Mesenchymal stem cell (in vitro differentiated cells and primary cell): ENCODE data around the gene CFAP92.
A peak's percentile ranks its signal among the peaks of the same experiment; 100 is the strongest.
"Not testable (repeated sequence)": the region's sequence is repeated elsewhere in the genome, so short reads cannot be mapped to it uniquely, and the experiment has no call there.

Experiments used
- DNase-seq: peaks from one replicate; pipeline ENCODE4 v3.0.0-alpha.2; 2013
- H2AFZ ChIP-seq: one replicate; pipeline ENCODE4 v1.6.1; 2013; ENCODE audit warnings: low read depth, mild to moderate bottlenecking, control low read depth, inconsistent platforms, low read length, moderate library complexity
- H2AK5ac ChIP-seq: 2 replicates; pipeline ENCODE4 v1.6.1; 2013; ENCODE audit warnings: low read length, moderate library complexity, mild to moderate bottlenecking, inconsistent platforms; ENCODE audit not compliant: severe bottlenecking
- H2BK120ac ChIP-seq: one replicate; pipeline ENCODE4 v1.6.1; 2013; ENCODE audit warnings: low read depth, mild to moderate bottlenecking, inconsistent platforms, low read length, moderate library complexity
- H2BK12ac ChIP-seq, 2 experiments: one replicate each; pipeline ENCODE4 v1.6.1; 2013; ENCODE audit warnings: inconsistent platforms in 2 of 2, low read length in 2 of 2, mild to moderate bottlenecking in 2 of 2, moderate library complexity in 2 of 2, control low read depth in 1 of 2
- H2BK15ac ChIP-seq: one replicate; pipeline ENCODE4 v1.6.1; 2013; ENCODE audit warnings: mild to moderate bottlenecking, low read depth, inconsistent platforms; ENCODE audit not compliant: poor library complexity, severe bottlenecking
- H2BK5ac ChIP-seq: 2 replicates; pipeline ENCODE4 v1.6.1; 2013; ENCODE audit warnings: low read depth, mild to moderate bottlenecking, low read length, control low read depth, inconsistent platforms; ENCODE audit not compliant: poor library complexity, severe bottlenecking
- H3K14ac ChIP-seq, 2 experiments: one replicate each; pipeline ENCODE4 v1.6.1; 2013; ENCODE audit warnings: inconsistent platforms in 2 of 2, low read length in 2 of 2, control low read depth in 1 of 2, mild to moderate bottlenecking in 1 of 2, moderate library complexity in 1 of 2
- H3K18ac ChIP-seq, 2 experiments: one replicate each; pipeline ENCODE4 v1.6.1; 2013; ENCODE audit warnings: inconsistent platforms in 2 of 2, low read length in 2 of 2, control low read depth in 1 of 2, low read depth in 1 of 2, mild to moderate bottlenecking in 1 of 2
- H3K23ac ChIP-seq, 2 experiments: one replicate each; pipeline ENCODE4 v1.6.1; 2013; ENCODE audit warnings: inconsistent platforms in 2 of 2, low read length in 2 of 2, mild to moderate bottlenecking in 2 of 2, moderate library complexity in 2 of 2, control low read depth in 1 of 2
- H3K27ac ChIP-seq: 2 replicates; pipeline ENCODE4 v1.5.1; 2013; ENCODE audit warnings: mild to moderate bottlenecking, moderate library complexity, low read length, control low read depth, inconsistent platforms; ENCODE audit not compliant: poor library complexity, severe bottlenecking
- H3K27me3 ChIP-seq, 2 experiments: 2 replicates each; pipeline versions ENCODE4 v1.6.1 to v1.7.0; 2013; ENCODE audit warnings: low read length in 2 of 2, mild to moderate bottlenecking in 2 of 2, moderate library complexity in 2 of 2, control low read depth in 1 of 2, inconsistent platforms in 1 of 2; ENCODE audit not compliant: control insufficient read depth in 1 of 2, insufficient read depth in 1 of 2
- H3K36me3 ChIP-seq, 2 experiments: 2 replicates each; pipeline versions ENCODE4 v1.6.1 to v1.7.0; 2013; ENCODE audit warnings: low read length in 2 of 2, control low read depth in 1 of 2, inconsistent platforms in 1 of 2, low read depth in 1 of 2, mild to moderate bottlenecking in 1 of 2; ENCODE audit not compliant: insufficient read depth in 2 of 2, control insufficient read depth in 1 of 2
- H3K4ac ChIP-seq, 2 experiments: one replicate each; pipeline ENCODE4 v1.6.1; 2013; ENCODE audit warnings: inconsistent platforms in 2 of 2, low read length in 2 of 2, mild to moderate bottlenecking in 2 of 2, moderate library complexity in 2 of 2, control low read depth in 1 of 2, low read depth in 1 of 2
- H3K4me1 ChIP-seq: 2 replicates; pipeline ENCODE4 v1.6.1; 2013; ENCODE audit warnings: low read depth, low read length, control low read depth; ENCODE audit not compliant: control insufficient read depth, insufficient read depth
- H3K4me2 ChIP-seq: 2 replicates; pipeline ENCODE4 v1.6.1; 2013; ENCODE audit warnings: low read length, mild to moderate bottlenecking, inconsistent platforms; ENCODE audit not compliant: poor library complexity, severe bottlenecking
- H3K4me3 ChIP-seq, 2 experiments: 2 replicates each; pipeline versions ENCODE4 v1.5.1 to v1.7.0; 2013; ENCODE audit warnings: low read length in 2 of 2, mild to moderate bottlenecking in 2 of 2, control low read depth in 1 of 2, low read depth in 1 of 2; ENCODE audit not compliant: insufficient read depth in 1 of 2
- H3K79me1 ChIP-seq: replicated peaks from 2 replicates; pipeline ENCODE4 v1.6.1; 2013; ENCODE audit warnings: mild to moderate bottlenecking, control low read depth, low read length, inconsistent platforms; ENCODE audit not compliant: poor library complexity, severe bottlenecking
- H3K9ac ChIP-seq: 2 replicates; pipeline ENCODE4 v1.7.0; 2013; ENCODE audit warnings: mild to moderate bottlenecking, low read length, moderate library complexity
- H3K9me3 ChIP-seq: 2 replicates; pipeline ENCODE4 v1.7.0; 2013; ENCODE audit warnings: mild to moderate bottlenecking, low read length; ENCODE audit not compliant: control insufficient read depth
- H4K8ac ChIP-seq: one replicate; pipeline ENCODE4 v1.6.1; 2013; ENCODE audit warnings: inconsistent platforms, mild to moderate bottlenecking, low read length, moderate library complexity
- H4K91ac ChIP-seq: one replicate; pipeline ENCODE4 v1.6.1; 2013; ENCODE audit warnings: mild to moderate bottlenecking, low read length, inconsistent platforms
- WGBS: methylation state at CpG from one replicate; pipeline ENCODE4 v1.1.7; 2013; ENCODE audit warnings: mixed read lengths; 5-methylcytosine and 5-hydroxymethylcytosine counted together

Gene CFAP92

DNA sequence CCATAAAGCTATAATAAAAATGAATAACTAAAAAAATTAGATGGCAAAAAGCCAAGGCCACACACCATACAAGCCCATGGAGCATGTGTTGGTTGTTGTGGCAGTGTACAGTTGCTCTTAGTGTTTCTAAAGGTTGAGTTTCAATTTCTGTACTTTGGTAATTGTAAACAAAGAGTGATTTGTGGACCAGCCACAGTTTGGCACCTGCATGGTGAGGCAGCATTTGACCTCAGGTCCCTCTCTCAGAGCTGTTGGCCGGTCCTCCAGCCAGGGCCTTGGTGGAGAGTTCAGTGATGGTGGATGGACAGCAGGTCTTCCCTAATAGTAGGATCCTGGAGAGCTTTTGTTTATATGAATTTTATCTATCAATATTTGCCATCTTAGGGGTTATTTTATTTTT lies 108.9 kb downstream of the CFAP92 start:
- peaks cover 46% of the 10 kb centered on the region for H3K79me1 ChIP-seq
- no peak overlapping the region for H3K27ac ChIP-seq
- H2BK5ac ChIP-seq = no peak overlapping the region
- H3K27me3 ChIP-seq = no peaks in the 10 kb centered on the region
- WGBS = 100% methylated on average over 1 of the region's 1 CpG
- no peak overlapping the region for H3K9ac ChIP-seq
- H3K14ac ChIP-seq = no peak overlapping the region
- H3K4me3 ChIP-seq = no peak overlapping the region
- H3K18ac ChIP-seq = no peak overlapping the region
- no peak overlapping the region for H3K23ac ChIP-seq
- DNase-seq = no peak
- no peak overlapping the region for H2BK12ac ChIP-seq
- H2AFZ ChIP-seq = no peak overlapping the region
- H3K4ac ChIP-seq = no peak overlapping the region
- no peak overlapping the region for H2BK120ac ChIP-seq
- peaks cover 9% of the 10 kb centered on the region for H3K4me1 ChIP-seq
- H3K4me2 ChIP-seq = no peak overlapping the region
- H4K91ac ChIP-seq = no peak overlapping the region
- no peak overlapping the region for H4K8ac ChIP-seq
- H2BK15ac ChIP-seq = no peak overlapping the region
- H3K36me3 ChIP-seq = peaks cover 18 to 63% of the 10 kb centered on the region in 2 experiments
- no peaks in the 10 kb centered on the region for H3K9me3 ChIP-seq
- H2AK5ac ChIP-seq = no peak overlapping the region

- no peak overlapping the region for H2AK5ac ChIP-seq
These were observed 111.2 kb downstream of the CFAP92 start for GRCh38 chr3:128882719-128883118.

DNA sequence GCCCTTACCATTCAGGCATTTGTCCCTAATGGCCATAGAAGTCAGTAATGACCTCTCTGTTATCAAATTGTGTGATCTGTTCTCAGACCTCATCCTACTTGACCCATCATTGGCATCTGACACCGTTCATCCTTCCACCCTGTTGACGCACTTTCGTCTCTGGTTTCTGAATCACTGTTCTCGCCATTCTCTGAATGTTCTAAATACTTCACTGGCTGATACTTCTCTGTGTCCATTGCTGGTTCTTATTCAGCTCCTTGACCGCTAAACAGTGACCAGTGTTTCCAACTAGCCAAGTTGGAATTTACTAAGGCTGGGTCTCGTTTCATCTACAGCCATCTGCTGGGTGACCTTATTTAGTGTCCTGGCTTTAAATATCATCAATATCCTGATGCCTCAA lies 112.3 kb downstream of the CFAP92 start:
- Histone ChIP-seq H2AFZ (no peak overlapping the region), H3K27ac (no peak overlapping the region), H3K4me3 (no peak overlapping the region), H2AK5ac (no peak overlapping the region), H2BK120ac (no peak overlapping the region), H3K36me3 (peaks cover 11 to 39% of the 10 kb centered on the region in 2 experiments), H4K91ac (no peak overlapping the region), H3K4ac (no peak overlapping the region), H3K79me1 (peaks cover 34% of the 10 kb centered on the region), H3K4me1 (peaks cover 11% of the 10 kb centered on the region), H2BK5ac (no peak overlapping the region), H3K18ac (no peak overlapping the region), H3K14ac (no peak overlapping the region), H2BK12ac (no peak overlapping the region), H2BK15ac (no peak overlapping the region), H3K27me3 (no peaks in the 10 kb centered on the region), H3K9me3 (no peaks in the 10 kb centered on the region), H4K8ac (no peak overlapping the region), H3K4me2 (no peak overlapping the region), H3K23ac (no peak overlapping the region), H3K9ac (no peak overlapping the region)
- no peak for DNase-seq
- WGBS = 91% methylated on average over 6 of the region's 6 CpGs

More at GRCh38 chr3:128882719-128883118, 111.2 kb downstream of the CFAP92 start:
- no peak overlapping the region for H3K9ac ChIP-seq
- H2AFZ ChIP-seq = no peak overlapping the region
- H3K23ac ChIP-seq = no peak overlapping the region
- H3K27ac ChIP-seq = no peak overlapping the region
- DNase-seq = no peak
- H4K91ac ChIP-seq = no peak overlapping the region
- WGBS = 100% methylated on average over 1 of the region's 1 CpG
- peaks cover 18 to 47% of the 10 kb centered on the region in 2 experiments for H3K36me3 ChIP-seq
- H4K8ac ChIP-seq = no peak overlapping the region
- H2BK15ac ChIP-seq = no peak overlapping the region
- H2BK120ac ChIP-seq = no peak overlapping the region
- peaks cover 37% of the 10 kb centered on the region for H3K79me1 ChIP-seq
- no peak overlapping the region for H2BK12ac ChIP-seq
- no peak overlapping the region for H2BK5ac ChIP-seq
- H3K18ac ChIP-seq = no peak overlapping the region
- peaks cover 11% of the 10 kb centered on the region for H3K4me1 ChIP-seq
- H3K27me3 ChIP-seq = no peaks in the 10 kb centered on the region
- no peak overlapping the region for H3K4me3 ChIP-seq
- H3K9me3 ChIP-seq = no peaks in the 10 kb centered on the region
- H3K4me2 ChIP-seq = no peak overlapping the region
- H3K14ac ChIP-seq = no peak overlapping the region
- H3K4ac ChIP-seq = no peak overlapping the region

DNA sequence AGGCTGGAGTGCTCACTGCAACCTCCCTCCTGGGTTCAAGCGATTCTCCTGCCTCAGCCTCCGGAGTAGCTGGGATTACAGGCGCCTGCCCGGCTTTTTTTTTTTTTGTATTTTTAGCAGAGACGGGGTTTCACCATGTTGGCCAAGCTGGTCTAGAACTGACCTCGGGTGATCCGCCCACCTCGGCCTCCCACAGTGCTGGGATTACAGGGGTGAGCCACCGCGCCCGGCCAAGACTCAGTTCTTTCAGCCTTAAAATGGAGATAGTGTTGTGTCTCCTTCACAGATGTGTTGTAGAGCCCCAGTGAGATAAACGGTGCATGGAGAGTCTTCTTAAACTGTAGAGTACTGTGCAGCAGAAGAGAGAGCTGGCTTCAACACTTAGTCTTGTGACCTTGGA lies 113.4 kb downstream of the CFAP92 start:
- Histone ChIP-seq H3K4me1 (peaks cover 11% of the 10 kb centered on the region), H3K4me3 (peak overlapping the region in 1 of 2 experiments; percentile 91), H3K79me1 (peaks cover 33% of the 10 kb centered on the region), H3K36me3 (peaks cover 8 to 38% of the 10 kb centered on the region in 2 experiments), H3K9ac (peak overlapping the region; percentile 96), H3K4me2 (peak overlapping the region; percentile 74)
- not testable (repeated sequence) for H2BK15ac ChIP-seq, H3K18ac ChIP-seq, H2AK5ac ChIP-seq, DNase-seq, H2BK5ac ChIP-seq, H3K14ac ChIP-seq, H3K9me3 ChIP-seq, H4K91ac ChIP-seq, H2AFZ ChIP-seq, H3K27me3 ChIP-seq, H3K23ac ChIP-seq, H2BK120ac ChIP-seq, H2BK12ac ChIP-seq, H3K4ac ChIP-seq, H3K27ac ChIP-seq, H4K8ac ChIP-seq
- WGBS = 97% methylated on average over 12 of the region's 12 CpGs
